H7 (cell line): Measurements from ENCODE around the gene TIGAR. TPM values are rescaled to one million over a fixed set of nuclear protein-coding genes. Genes with fewer than 3 reads are reported as not detected.
A peak's percentile ranks its signal among the peaks of the same experiment; 100 is the strongest.

Experiments used
- DNase-seq: peaks from one replicate; pipeline ENCODE4 v3.0.0; 2012
- H3K27me3 ChIP-seq: 2 replicates; pipeline ENCODE4 v1.6.0; 2011; ENCODE audit warnings: mild to moderate bottlenecking, low read length; ENCODE audit not compliant: control insufficient read depth, insufficient read depth
- H3K36me3 ChIP-seq: replicated peaks from 2 replicates; pipeline ENCODE4 v1.5.1; 2011; ENCODE audit warnings: low read length; ENCODE audit not compliant: control insufficient read depth, insufficient read depth
- H3K4me3 ChIP-seq: 2 replicates; pipeline ENCODE4 v1.5.1; 2011; ENCODE audit warnings: low read depth, mild to moderate bottlenecking, control low read depth, low read length, moderate library complexity; ENCODE audit not compliant: insufficient read depth
- total RNA-seq: library from RNA; depleted of rRNA; stranded (reverse); fragments of >200 nt; shearing (Covaris generic); gene quantifications from 2 replicates; pipeline ENCODE4 v1.2.3, GENCODE V29; 2014

TIGAR gene
- total RNA-seq, 1 experiment from 2014 or later: 3.4 TPM

DNA sequence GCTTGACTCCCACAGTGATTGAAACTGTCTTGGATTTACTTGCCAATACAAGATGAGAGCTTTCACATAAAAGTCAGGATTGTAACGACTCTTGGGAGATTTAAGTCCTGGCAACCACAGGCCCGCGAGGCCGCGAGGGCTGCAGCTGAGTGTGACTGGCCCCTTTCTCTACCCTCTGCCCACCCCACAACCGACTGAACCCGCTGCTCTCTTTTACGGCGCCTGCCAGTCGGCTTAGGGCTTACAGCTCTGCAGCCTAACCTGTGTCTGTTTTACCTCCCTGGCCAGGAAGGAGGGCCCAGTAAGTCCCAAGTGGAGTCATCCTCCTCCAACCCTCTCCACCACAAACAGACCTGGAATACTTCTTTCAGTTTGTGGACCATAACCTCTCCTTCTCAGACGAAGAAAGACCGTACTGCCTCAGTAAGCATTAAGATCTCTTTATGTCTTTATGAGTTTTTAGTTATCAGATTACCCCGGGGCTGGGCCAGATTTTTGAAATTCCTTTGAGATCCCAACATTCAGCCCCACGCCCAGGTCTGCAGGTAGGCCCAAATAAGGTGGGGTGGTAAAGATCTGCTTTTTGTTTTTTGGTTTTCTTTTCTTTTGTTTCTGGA lies 12.6 kb upstream of the TIGAR start:
- DNase-seq: no peak
- peaks cover 11% of the 10 kb centered on the region for H3K36me3 ChIP-seq
- no peaks in the 10 kb centered on the region for H3K27me3 ChIP-seq
- no peak overlapping the region for H3K4me3 ChIP-seq

DNA sequence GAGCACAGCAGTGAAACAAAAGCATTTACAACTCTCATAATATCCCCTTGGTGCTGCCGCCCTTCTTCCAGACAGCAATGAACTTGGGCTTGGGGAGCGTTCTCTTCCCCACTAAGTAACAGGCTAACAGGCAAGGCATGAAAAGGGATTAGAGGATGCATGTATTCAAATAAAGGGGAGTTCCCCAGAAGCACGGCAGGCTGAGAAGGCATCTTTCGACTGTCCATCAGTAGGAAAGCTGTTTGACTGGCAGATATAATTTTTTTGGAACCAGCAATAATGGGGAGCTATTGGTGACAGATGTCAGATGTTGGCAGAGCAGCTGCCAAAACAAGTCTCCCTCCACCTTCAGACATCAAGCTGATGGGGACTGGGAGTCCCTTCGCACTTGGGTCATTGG lies 9.2 kb upstream of the TIGAR start:
- Histone ChIP-seq H3K27me3 (no peaks in the 10 kb centered on the region), H3K36me3 (no peaks in the 10 kb centered on the region), H3K4me3 (no peak overlapping the region)
- DNase-seq: no peak

DNA sequence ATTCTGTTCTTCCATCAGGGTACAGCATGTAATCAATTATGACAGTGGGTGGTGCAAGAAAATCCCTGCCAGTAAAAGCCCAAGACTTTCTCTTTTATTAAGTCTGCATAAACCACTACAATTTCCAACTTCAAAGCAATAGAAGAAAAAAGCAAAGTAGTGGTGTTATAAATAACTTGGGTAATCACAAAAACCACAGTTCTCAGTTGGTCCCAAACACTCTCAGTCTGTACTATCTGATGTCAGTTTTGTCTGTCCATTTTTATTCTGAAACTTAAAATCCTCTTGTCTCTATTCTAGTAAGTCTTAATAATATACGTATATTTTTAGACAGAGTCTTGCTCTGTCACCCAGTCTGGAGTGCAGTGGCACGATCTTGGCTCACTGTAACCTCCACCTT lies 8.8 kb upstream of the TIGAR start:
- Histone ChIP-seq H3K4me3 (no peak overlapping the region), H3K36me3 (no peaks in the 10 kb centered on the region), H3K27me3 (no peaks in the 10 kb centered on the region)
- DNase-seq: no peak

DNA sequence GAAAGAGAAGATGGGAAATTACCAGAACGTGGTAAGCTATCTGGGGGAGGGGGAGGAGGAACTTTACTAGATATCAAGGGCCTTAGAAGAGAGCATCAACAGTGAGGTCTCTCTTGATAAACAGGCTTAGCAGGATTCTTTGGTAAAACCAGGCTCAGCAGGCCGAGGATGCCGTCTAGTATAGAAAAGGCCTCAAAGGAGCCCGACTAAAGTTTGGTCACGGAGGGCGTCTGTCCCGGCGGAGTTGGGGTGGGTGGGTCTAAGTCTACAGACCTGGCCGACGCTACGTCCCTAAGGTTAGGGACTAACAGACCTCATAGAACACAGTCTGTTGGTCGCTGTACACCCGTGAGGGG lies 538 bp upstream of the TIGAR start:
- Histone ChIP-seq H3K36me3 (no peaks in the 10 kb centered on the region), H3K27me3 (no peaks in the 10 kb centered on the region; the same call in 1 of the 2 replicates), H3K4me3 (peak overlapping the region; percentile 57)
- no peak for DNase-seq

DNA sequence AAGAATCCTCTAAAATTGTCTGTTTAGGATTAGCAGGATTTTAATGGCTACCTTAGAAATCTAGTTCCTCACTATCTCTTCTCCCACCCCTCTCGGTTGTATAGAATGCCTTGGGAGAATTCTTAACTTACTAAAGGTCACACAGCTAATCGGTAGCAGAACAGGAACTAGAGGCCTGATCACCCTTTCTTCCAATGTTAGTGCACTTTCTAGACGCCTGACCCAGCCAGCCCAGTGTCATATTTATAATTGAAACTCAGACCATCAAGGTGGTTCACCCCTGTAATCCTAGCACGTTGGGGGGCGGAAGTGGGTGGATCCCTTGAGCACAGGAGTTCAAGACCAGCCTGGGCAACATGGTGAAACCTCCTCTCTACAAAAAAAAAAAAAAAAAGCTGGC lies 1.7 kb downstream of the TIGAR start:
- DNase-seq: no peak
- Histone ChIP-seq H3K4me3 (no peak overlapping the region), H3K27me3 (no peaks in the 10 kb centered on the region; the same call in 1 of the 2 replicates), H3K36me3 (no peaks in the 10 kb centered on the region)

DNA sequence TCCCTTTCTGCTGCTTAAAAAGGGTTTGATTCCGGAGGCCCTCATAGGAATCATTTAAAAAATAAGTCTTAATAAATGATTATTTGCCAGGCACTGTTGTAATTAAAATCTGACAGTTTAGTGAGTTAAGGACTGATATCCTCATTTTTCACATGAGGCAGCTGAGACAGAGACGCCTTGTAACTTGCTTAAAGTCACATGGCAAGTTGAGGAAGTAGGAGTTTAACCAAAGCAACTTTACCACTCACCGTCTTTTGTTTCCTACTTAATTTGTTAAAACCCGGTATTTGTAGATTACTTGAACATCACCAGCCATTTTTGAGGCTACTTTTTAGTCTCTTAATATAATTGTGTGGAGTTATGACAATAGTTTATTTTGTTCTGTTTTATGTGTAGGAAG lies 2.4 kb downstream of the TIGAR start:
- Histone ChIP-seq H3K36me3 (no peaks in the 10 kb centered on the region), H3K27me3 (no peaks in the 10 kb centered on the region; the same call in 1 of the 2 replicates), H3K4me3 (no peak overlapping the region)
- DNase-seq: no peak

DNA sequence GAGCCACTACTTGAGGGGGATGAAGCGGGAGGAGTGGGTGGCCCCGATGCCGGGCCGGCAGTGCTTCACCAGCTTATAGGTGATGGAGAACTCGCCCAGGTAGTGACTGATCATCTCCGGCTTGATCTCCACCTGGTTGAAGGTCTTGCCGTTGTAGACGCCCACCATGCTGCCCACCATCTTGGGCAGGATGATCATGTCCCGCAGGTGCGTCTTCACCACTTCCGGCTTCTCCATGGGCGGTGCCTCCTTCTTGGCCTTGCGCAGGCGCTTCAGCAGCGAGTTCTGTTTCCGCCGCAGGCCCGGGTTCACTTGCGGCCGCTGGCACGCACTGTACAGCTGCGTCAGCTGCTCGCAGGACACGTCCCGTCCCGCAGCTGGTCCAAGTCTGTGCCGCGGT lies 3.4 kb downstream of the TIGAR start:
- H3K4me3 ChIP-seq: no peak overlapping the region
- no peaks in the 10 kb centered on the region; the same call in 1 of the 2 replicates for H3K27me3 ChIP-seq
- no peak for DNase-seq
- H3K36me3 ChIP-seq: no peaks in the 10 kb centered on the region; the same call in 1 of the 2 replicates

DNA sequence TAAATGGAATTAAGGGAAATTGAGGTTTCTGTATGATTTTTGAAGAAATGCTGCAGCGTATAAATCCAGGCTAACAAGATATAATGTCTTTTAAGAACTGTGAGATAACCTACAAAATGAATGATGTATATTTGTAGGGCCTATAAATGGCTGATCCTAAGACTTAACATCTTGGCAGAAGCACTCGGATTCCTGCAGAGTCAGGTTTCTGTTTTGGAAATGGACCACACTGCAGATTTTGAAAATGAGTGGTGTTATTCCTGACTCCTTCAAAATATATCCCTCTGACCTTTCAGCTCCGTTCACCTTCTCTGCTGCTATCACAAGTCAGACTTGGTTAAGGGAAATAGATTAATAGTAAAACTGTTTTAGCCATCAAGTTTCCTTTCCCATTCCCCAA lies 5.0 kb downstream of the TIGAR start:
- DNase-seq: no peak
- Histone ChIP-seq H3K36me3 (no peaks in the 10 kb centered on the region; the same call in none of the 2 replicates), H3K27me3 (no peaks in the 10 kb centered on the region), H3K4me3 (no peak overlapping the region)

DNA sequence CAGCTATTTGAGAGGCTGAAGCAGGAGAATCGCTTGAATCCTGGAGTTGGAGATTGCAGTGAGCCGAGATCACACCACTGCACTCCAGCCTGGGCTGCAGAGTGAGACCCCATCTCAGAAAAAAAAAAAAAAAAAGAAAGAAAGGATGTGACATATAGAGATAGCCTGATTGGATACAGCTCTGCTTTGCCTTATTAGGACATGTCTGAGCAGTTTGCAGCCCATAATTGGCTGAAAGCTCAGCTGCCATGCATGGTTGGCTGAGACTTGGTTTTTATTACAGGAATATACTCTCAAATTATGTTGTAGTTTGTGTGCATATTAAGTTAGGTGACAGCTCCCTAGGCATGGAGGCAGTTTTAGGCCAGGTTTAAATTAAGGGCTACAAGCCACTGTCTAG lies 6.3 kb downstream of the TIGAR start:
- no peak for DNase-seq
- H3K4me3 ChIP-seq: no peak overlapping the region
- H3K36me3 ChIP-seq: no peaks in the 10 kb centered on the region; the same call in none of the 2 replicates
- no peaks in the 10 kb centered on the region for H3K27me3 ChIP-seq

DNA sequence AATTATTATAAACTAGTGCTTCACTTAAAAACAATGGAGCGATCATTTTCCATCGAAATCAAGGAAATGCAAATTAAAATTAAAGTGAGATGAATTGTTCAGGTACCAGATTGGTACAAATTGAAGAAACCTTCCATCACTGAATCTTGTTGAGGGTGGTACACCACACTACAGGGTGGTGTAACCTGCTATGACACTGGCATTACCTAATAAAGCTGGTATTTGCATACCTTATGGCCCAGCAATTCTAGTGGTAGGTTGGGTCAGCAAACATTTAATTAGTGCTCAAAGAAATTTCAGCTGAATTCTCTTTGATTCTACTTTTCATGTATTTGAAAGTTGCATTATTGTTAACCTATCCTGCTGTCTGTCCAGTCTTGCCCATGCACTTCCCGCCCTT lies 9.2 kb downstream of the TIGAR start:
- Histone ChIP-seq H3K36me3 (peaks cover 1% of the 10 kb centered on the region), H3K4me3 (no peak overlapping the region), H3K27me3 (no peaks in the 10 kb centered on the region)
- DNase-seq: no peak

DNA sequence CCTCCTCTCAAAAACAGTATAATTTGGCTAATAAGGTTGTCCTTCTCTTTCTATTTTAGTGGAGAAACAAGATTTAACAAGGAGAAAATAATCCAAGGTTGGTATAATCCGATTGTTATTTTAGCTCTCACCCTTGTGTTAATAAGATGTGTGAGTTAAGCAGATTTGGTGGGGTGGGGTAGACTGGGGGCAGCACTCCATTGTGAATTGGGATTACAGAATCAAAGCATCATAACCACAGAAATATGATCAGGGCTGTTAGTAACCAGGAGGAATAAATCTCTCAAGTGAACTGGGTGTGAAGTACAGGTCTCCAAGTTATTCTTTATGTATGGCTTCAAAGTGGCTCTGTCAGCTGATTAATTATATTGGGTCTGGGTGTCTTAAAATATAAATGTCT lies 10.2 kb downstream of the TIGAR start:
- DNase-seq: no peak
- Histone ChIP-seq H3K4me3 (no peak overlapping the region), H3K36me3 (peaks cover 1% of the 10 kb centered on the region), H3K27me3 (no peaks in the 10 kb centered on the region)

GRCh38 chr12:4331842-4332241 lies 10.8 kb downstream of the TIGAR start:
- Histone ChIP-seq H3K27me3 (no peaks in the 10 kb centered on the region), H3K36me3 (peaks cover 3% of the 10 kb centered on the region), H3K4me3 (no peak overlapping the region)
- no peak for DNase-seq

- Histone ChIP-seq H3K36me3 (peaks cover 2% of the 10 kb centered on the region), H3K4me3 (no peak overlapping the region), H3K27me3 (no peaks in the 10 kb centered on the region)
- no peak for DNase-seq
Measured at GRCh38 chr12:4346931-4347330, 25.9 kb downstream of the TIGAR start.

GRCh38 chr12:4353785-4354208 lies 32.8 kb downstream of the TIGAR start:
- H3K36me3 ChIP-seq: peaks cover 2% of the 10 kb centered on the region
- H3K4me3 ChIP-seq: no peak overlapping the region
- DNase-seq: peak; percentile 58
- no peaks in the 10 kb centered on the region for H3K27me3 ChIP-seq

DNA sequence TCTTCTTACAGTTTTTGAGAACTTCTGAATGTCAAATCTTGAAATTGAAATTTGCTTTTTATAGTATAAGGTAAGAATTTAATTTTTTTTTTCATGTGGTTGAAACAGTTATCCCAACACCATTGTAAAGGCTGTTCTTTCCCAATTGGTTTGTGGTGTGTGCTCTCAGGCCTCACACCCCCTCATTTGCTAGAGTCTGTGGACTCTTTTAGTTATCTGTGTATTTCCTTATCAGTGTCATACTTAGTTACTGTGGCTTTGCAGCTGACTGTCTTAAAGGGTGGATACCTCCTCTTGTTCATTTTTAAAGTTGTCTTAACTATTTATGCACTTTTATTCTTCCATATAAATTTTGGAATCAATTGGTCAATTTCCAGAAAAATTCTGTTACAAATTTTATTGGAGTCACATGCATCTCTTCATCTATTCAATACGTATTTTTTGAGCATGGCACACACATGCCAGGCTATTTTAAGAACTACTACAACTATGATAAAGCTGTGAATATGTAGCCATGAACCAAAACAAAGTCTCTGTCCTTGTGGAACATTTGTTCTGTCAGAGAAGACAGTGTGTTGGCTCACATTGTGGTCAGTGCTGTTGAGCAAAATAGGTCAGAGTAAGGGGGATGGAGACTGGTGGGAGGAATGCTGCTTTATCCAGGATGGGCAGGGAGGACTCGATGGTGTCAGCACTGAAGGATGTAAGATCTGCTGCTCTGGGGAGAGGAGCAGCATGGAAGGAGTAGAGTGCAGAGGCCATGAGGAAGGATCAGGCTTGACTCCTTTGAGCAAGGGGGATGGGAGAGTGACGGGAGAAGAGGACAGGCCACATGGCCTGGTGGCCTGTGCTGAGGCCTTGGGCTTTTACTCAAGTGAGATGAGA lies 34.4 kb downstream of the TIGAR start:
- Histone ChIP-seq H3K27me3 (no peaks in the 10 kb centered on the region), H3K36me3 (peaks cover 2% of the 10 kb centered on the region), H3K4me3 (no peak overlapping the region)
- no peak for DNase-seq
